ENCODE measurements around the gene PGBD5. TPM values are rescaled to one million over a fixed set of nuclear protein-coding genes. Genes with fewer than 3 reads are reported as not detected.

PGBD5 gene
- total and polyA plus RNA-seq, 9 of the 15 experiments (the other 6 are each of a cell fraction or from before 2014, with no cell fraction given), result under 0.01 to 0.40 (median 0.10) TPM; not detected in 3

DNA sequence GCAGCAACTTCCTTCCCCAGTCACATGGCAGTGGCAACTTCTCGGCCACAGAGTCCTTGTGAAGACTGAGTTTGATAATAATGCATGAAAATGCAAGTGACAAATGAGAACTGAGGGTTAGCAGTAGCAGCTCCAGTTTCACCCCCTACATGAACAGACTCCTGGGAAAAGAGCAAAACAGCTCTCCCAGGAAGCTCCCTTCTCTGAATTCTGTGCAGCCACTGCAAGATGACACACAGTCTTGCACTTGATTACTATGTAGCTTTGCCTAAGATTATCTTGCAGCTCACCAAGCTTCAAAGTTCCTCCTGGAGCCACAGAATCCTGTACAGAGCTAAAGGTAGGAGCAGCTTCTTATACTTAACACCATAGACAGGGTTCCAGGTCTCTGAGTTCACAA, 4.7 kb downstream of the PGBD5 start:
- no peak overlapping the region for H2AFZ ChIP-seq (ENCODE audit: low read depth, low read length)
- POLR2A ChIA-PET, result no interaction called here
- no peaks in the 10 kb centered on the region for H3K79me2 ChIP-seq (ENCODE audit: control insufficient read depth, insufficient read depth, low read length)
- CTCF ChIA-PET (ENCODE audit: low intra/inter-chr PET ratio), result no interaction called here
- WGBS (ENCODE audit: insufficient coverage, low coverage, missing lambda C conversion rate), result 0% methylated on average over 1 of the region's 1 CpG
- peaks cover 31 to 37% of the 10 kb centered on the region in 2 experiments for H3K27me3 ChIP-seq (ENCODE audit: control insufficient read depth in 2 of 2, insufficient read depth in 2 of 2, low read length in 2 of 2)
- FAIRE-seq (no peak), ATAC-seq (no peak), DNase-seq (ENCODE audit: extremely low read depth in 1 of 4, low spot score in 3 of 4) (no peak)
- H3K27ac ChIP-seq (ENCODE audit: extremely low read depth, low read depth, low read length), result no peak overlapping the region
- H3K36me3 ChIP-seq (ENCODE audit: control insufficient read depth, insufficient read depth, low read length), result no peaks in the 10 kb centered on the region
- TF ChIP-seq NR4A1 (CRISPR knock-in tag; IDR thresholded peaks at IDR 0.05) (no peak), NR4A1 (tag; IDR thresholded peaks at IDR 0.05) (no peak), ZNF408 (CRISPR knock-in tag; IDR thresholded peaks at IDR 0.05; ENCODE audit: low read depth) (no peak), CBFA2T3 (IDR thresholded peaks at IDR 0.05) (no peak), NONO (IDR thresholded peaks at IDR 0.05; ENCODE audit: low read depth in 2 of 2, low read length in 1 of 2) (no peak), BRD4 (IDR thresholded peaks at IDR 0.05) (no peak), RBFOX2 (IDR thresholded peaks at IDR 0.05; ENCODE audit: low read depth, low read length) (no peak), U2AF1 (optimal IDR thresholded peaks at IDR 0.05; ENCODE audit: low read depth, low read length) (no peak), NFRKB (IDR thresholded peaks at IDR 0.05; ENCODE audit: low read depth) (no peak), NCOR1 (IDR thresholded peaks at IDR 0.05) (no peak), ZNF696 (CRISPR knock-in tag; conservative IDR thresholded peaks at IDR 0.05) (no peak), DACH1 (IDR thresholded peaks at IDR 0.05; ENCODE audit: partially characterized antibody) (no peak)
- TF ChIP-seq, protein P1, sequence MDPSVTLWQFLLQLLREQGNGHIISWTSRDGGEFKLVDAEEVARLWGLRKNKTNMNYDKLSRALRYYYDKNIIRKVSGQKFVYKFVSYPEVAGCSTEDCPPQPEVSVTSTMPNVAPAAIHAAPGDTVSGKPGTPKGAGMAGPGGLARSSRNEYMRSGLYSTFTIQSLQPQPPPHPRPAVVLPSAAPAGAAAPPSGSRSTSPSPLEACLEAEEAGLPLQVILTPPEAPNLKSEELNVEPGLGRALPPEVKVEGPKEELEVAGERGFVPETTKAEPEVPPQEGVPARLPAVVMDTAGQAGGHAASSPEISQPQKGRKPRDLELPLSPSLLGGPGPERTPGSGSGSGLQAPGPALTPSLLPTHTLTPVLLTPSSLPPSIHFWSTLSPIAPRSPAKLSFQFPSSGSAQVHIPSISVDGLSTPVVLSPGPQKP (CRISPR knock-in tag; IDR thresholded peaks at IDR 0.05), result no peak
- peaks cover 0 to 10% of the 10 kb centered on the region in 2 experiments; a peak in 1 of 5 replicates for H3K4me1 ChIP-seq (replicated peaks in 1 of 2; ENCODE audit: control insufficient read depth in 2 of 2, insufficient read depth in 2 of 2, low read length in 2 of 2)
- in situ Hi-C loops (cut with MboI) (no loop called here), intact Hi-C loops (cut with micrococcal nuclease) (no loop called here)
- BruUV-seq (replicated peaks), result no TSS peak
- H3K9ac ChIP-seq (ENCODE audit: insufficient read depth in 1 of 2, low read depth in 2 of 2, low read length in 2 of 2), result no peak overlapping the region
- no peak overlapping the region for H3K4me2 ChIP-seq (ENCODE audit: insufficient read depth, low read length)
- no peaks in the 10 kb centered on the region for H3K9me1 ChIP-seq (ENCODE audit: control insufficient read depth, insufficient read depth, low read length)
- no peaks in the 10 kb centered on the region for H3K9me3 ChIP-seq (replicated peaks; ENCODE audit: control insufficient read depth, insufficient read depth, low read depth, low read length)
- H4K20me1 ChIP-seq (replicated peaks; ENCODE audit: control insufficient read depth, insufficient read depth, low read length), result peaks cover 9% of the 10 kb centered on the region; the same call in 1 of the 2 replicates
- H3K4me3 ChIP-seq, result no peak overlapping the region

Data from K562 (cell line).